ENCODE results near the gene ELOVL6.
"Not testable (repeated sequence)": the region's sequence is repeated elsewhere in the genome, so short reads cannot be mapped to it uniquely, and the experiment has no call there.

Gene ELOVL6, protein sequence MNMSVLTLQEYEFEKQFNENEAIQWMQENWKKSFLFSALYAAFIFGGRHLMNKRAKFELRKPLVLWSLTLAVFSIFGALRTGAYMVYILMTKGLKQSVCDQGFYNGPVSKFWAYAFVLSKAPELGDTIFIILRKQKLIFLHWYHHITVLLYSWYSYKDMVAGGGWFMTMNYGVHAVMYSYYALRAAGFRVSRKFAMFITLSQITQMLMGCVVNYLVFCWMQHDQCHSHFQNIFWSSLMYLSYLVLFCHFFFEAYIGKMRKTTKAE

DNA sequence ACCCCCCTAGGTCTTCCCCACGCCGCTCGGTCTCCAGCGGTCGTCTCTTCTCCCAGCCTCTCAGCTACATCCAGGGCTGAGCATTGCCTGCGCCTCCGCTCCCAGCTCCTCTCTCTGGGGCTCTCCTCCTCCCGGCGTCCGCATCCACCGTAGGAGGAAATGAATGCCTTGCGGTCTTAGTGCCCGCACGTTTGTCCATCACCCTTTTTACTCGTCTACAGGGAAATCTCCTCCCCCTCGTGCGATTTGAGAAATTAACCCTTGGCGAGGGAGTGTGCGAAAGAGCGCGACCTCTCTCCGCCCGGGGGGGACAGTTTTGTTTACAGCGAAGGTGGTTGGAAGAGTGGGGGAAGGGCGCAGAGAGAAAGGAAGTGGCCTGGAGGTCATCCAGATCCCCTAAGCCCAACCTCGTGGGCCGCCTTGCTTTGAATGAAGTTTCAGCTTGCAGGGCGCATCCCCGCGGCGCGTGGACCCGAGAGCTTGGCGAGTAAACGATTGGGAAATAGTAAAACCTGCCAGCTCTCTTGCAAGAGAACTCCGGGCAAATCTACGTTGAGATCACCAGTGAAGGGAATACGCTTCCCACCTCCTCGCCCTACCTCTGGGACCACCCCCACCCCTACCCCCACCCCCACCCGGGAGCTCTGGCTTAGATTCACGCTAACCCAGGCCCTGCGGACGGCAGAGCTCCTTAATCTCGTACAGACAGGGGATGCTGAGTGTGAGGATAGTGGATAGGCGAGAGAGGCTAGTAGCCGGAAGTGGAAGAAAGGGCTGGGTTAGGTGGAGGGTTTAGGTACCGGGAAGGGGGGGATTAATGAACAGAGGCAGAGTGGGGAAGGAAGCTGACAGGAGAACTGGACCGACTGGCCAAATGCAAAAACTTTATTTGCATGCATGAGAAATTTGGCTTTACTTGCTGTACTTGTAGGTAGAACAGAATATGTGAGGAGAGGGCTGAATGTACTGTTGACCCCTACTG is at the start of gene ELOVL6:
Gene ELOVL6, minus strand, starts transcription at position 181 of the 982 bp plus-strand sequence. CDS start 280 bp downstream, outside the sequence.
- peak within 1 kb of the TSS; percentile 92 for H3K4me3 ChIP-seq (ENCODE audit: low read depth, low read length)

DNA sequence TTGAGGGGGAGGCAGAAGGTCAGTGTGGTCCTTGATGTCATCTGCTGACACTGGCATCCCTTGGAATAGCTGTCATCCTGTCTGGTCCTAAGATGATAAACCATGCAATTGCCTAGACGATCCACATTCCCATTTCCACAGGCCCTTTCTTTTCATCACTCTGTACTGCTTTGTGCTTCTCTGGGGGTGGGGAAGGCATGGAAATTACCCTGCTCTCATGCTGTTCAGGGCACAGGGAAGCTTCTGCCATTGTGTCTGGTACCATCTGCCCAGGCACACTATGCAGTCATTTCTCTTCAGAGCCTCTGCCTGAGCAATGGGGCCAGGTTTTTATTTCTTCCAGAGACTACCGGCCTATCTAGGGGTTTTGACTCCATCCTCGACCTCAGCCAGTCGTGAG is 49.7 kb upstream of the ELOVL6 start:
- H3K4me3 ChIP-seq (ENCODE audit: low read depth, low read length): no peak overlapping the region

DNA sequence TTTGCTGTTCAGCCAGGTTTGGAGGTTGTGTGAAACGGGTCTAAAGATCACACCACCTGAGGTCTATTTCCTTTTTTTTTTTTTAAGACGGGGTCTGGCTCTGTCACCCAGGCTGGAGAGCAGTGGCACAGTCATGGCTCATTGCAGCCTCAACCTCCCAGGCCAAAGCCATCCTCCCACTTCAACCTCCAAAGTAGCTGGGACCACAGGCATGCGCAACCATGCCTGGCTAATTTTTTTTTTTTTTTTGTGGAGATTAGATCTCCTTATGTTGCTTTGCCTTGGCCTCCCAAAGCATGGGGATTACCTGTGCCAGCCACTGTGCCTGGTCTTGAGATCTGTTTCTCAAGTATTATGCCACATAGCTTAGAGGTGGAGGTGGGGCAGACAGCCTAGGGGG is 49.2 kb upstream of the ELOVL6 start:
- H3K4me3 ChIP-seq (ENCODE audit: low read depth, low read length): no peak overlapping the region

DNA sequence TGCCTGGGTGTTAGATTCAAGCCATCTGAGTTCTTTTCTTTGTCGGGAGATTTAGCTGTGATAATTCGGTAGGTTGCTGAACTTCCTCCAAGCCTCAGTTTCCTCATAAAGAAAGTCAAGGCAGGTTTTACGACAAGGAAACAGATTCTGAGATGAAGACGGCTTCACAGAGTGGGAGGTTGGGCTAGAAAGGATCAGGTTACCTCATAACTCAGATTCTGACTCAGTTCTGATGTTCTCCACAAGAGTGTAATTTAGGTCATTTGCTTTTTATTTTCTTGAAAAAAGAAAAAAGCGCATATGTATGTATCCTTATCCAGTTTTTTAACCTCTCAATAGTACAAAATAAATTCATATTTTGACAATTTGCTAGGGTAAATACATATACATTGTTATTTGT is 47.2 kb upstream of the ELOVL6 start:
- H3K4me3 ChIP-seq (ENCODE audit: low read depth, low read length): no peak overlapping the region

DNA sequence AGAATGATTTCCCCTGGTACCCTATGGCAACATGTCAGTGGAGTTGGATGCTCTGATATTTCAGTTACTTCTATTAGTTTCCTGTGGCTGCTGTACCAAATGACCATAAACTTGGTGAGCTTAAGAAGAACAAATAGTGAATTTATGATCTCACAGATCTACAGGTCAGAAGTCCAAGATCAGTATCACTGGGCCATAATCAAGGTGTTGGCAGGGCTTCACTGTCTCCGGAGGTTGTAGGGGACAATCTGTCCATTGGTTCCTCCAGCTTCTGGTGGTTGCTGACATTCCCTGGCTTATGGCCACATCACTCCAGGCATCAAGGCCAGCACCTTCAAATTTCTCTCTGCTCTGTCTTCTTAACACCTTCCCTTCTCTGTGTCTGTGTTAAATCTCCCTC is 37.9 kb upstream of the ELOVL6 start:
- H3K4me3 ChIP-seq (ENCODE audit: low read depth, low read length): no peak overlapping the region

DNA sequence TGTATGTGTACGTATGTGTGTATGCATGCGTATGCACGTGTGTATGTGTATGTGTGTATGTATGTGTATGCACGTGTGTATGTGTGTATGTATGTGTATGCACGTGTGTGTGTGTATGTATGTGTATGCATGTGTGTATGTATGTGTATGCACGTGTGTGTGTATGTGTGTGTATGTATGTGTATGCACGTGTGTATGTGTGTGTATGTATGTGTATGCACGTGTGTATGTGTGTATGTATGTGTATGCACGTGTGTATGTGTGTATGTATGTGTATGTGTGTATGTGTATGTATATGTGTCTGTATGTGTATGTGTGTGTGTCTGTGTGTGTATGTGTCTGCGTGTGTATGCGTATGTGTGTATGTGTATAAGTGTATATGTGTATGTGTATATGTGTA is 35.2 kb upstream of the ELOVL6 start:
- not testable (repeated sequence) for H3K4me3 ChIP-seq (ENCODE audit: low read depth, low read length)

DNA sequence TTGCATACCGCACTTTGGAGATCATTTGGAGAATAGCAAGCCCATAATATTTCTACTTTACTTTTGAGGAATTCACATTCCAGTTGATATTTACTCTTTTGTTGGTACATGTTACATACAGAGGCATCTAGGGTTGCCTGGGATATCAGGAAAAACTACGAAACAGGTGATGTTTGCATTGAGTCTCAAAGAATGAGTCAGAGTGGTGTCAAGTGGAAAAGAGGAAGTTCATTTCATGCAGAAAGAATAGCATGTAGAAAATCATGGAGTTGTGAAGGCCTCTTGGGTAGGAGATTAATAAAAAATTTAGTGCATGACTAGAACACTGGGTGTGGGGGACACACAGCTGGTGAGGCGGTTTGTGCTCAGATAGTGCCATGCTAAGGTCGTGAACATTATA is 33.5 kb upstream of the ELOVL6 start:
- H3K4me3 ChIP-seq (ENCODE audit: low read depth, low read length): no peak overlapping the region

DNA sequence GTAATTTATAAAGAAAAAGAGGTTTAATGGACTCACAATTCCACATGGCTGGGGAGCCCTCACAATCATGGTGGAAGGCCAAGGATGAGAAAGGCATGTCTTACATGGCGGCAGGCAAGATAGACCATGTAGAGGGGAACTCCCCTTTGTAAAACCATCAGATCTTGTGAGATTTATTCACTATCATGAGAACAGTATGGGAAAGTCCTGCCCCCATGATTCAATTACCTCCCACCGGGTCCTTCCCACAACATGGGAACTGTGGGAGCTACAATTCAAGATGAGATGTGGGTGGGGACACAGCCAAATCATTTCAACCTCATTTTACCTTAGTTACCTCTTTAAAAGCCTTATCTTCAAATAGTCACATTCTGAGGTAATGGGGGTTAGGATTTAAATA is 30.9 kb upstream of the ELOVL6 start:
- no peak overlapping the region for H3K4me3 ChIP-seq (ENCODE audit: low read depth, low read length)

DNA sequence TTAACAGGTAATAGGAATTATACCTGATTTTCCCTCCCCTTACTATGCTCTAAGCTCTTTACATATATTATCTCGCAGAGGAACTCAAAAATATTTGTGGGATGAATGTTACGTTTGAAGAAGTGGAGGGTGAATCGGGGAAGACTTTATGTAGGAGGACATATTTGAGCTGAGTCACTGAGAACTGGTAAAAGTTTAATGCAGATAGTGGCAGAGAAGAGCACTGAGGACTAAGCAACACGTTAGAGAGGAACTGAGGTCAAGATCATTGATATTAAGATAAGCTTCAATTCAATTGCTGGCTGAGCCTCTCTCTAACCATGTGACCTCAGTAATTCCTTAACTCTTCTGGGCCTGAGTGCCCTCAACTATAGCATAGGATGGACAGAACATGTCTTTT is 26.4 kb upstream of the ELOVL6 start:
- no peak overlapping the region for H3K4me3 ChIP-seq (ENCODE audit: low read depth, low read length)

DNA sequence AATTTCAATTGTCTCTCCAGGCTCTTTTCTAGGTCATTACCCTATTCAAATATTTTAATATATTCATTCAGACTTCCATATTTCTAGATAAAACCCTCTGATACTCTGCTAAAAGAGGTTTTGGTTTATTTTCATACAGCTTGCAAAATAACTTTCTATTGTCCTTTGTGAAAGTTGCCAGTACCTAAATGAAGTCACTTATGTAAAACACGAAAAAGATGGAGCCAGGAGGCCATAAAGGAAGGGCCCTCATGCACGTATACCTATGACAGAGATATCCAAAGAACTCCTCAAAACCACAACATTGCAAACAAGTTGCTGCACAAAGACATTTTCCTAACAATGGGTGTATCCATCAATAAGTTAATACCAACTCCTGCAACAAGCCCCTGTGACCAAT is 25.7 kb upstream of the ELOVL6 start:
- H3K4me3 ChIP-seq (ENCODE audit: low read depth, low read length): no peak overlapping the region

DNA sequence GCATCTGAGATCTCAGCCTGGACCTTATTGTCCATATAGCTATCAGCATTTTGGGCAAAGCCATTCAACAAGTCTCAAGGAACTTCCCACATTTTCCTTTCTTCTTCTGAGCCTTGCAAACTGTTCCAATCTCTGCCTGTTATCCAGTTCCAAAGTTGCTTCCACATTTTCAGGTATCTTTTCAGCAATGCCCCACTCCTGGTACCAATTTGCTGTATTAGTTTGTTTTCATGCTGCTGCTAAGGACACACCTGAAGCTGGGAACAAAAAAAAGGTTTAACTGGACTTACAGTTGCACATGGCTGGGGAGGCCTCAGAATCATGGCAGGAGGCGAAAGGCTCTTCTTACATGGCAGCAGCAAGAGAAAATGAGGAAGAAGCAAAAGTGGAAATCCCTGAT is 20.5 kb upstream of the ELOVL6 start:
- H3K4me3 ChIP-seq (ENCODE audit: low read depth, low read length): not testable (repeated sequence)

DNA sequence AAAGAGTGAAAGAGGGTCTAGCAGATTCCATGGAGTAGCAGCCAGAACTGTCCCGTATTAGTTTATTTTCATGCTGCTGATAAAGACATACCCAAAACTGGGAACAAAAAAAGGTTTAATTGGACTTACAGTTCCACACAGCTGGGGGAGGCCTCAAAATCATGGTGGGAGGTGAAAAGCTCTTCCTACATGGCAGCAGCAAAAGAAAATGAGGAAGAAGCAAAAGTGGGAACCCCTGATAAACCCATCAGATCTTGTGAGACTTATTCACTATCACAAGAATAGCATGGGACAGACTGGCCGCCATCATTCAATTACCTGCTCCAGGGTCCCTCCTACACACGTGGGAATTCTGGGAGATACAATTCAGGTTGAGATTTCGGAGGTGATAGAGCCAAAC is 18.8 kb upstream of the ELOVL6 start:
- not testable (repeated sequence) for H3K4me3 ChIP-seq (ENCODE audit: low read depth, low read length)

DNA sequence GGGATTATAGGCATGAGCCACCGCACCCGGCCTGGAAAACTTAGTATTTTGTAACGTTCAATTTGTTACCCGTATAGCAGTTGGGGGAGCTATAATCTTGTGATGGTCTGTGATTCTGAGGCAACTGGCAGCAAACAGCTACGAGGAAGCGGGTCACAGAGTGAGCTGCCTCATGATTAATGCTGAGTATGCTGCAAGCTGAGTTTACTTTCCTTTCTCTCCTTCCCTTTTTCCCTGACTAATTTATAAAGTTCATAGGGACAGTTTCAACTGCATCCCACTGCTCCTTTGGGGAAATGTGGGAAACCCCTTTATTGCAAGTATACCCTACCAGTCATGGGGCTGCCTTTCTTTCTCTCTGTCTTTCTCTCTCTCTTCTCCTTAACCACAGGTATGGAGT is 17.7 kb upstream of the ELOVL6 start:
- H3K4me3 ChIP-seq (ENCODE audit: low read depth, low read length): no peak overlapping the region

DNA sequence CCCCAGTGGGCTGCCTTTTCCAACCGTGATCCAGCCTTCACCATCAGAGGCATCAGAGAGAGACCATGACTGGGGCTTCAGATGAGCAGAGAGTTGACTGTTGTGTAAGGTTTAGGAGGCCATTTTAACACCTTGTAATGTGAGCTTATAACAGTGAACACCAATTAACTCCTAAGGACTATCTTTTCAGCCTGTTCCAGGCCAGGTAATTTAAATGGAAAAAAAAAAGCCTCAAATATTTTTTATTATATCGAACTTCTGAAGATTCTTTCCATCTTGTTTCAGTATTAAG is 13.3 kb upstream of the ELOVL6 start:
- H3K4me3 ChIP-seq (ENCODE audit: low read depth, low read length): no peak overlapping the region

DNA sequence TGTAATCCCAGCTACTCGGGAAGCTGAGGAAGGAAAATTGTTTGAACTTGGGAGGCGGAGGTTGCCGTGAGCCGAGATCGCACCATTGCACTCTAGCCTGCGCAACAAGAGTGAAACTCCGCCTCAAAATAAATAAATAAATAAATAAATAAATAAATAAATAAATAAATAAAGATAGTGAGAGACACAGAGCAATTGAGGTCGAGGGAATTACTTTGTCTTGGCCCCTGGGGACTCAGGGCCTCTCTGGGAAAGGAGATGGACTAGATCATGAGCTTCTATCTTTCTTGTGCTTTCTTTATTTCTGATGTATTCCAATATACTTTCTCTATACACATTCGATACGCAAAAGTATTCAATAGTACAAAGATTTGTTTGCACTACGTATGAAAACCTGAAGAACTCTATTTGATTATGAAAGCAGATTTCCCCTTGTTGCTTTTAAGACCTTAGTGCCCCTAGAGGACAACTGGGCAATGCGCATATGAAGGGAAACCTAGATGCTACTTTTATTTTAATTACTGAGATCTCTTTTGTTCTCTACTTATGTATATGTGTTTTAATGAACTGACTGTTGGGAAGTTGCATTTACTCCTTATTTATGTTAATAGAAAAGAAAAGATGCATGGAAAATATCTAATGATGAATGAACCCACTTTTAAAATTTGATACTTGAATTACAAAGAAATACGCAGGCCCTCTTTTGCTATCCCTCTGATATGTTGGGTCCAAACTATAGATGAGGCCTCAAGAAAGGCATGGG is 12.8 kb upstream of the ELOVL6 start:
- no peak overlapping the region for H3K4me3 ChIP-seq (ENCODE audit: low read depth, low read length)

DNA sequence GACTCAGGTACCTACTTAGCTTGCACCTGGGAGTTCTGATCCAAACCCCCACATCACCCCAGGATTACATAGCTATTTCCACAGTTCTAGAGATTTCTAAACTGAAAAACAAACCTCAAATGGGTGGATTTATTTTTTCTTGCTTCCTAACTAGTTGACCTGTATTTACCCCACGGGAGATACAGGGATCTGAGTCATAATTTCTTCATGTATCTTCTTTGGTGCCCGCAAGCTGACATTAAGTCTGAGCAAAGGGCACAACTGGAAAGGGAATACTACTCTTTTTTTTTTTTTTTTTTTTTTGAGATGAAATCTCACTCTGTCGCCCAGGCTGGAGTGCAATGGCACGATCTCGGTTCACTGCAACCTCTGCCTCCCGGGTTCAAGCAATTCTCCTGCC is 10.0 kb upstream of the ELOVL6 start:
- no peak overlapping the region for H3K4me3 ChIP-seq (ENCODE audit: low read depth, low read length)

DNA sequence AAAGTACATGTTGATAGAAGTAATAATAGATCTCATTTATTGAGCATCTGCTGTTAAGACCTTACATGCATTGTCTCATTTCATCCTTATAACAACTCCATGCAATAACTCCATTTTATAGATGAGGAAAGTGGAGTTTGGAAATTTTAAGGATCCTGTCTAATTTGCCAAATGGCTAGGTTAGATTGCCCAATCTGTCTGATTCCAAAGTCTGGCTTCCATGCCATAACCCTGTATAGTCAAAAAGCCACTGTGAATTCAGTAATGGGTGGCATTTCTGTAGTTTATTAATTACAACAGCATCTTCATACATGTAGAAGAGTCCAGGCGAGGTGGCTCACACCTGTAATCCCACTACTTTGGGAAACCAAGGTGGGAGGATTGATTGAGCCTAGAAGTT is 8.8 kb upstream of the ELOVL6 start:
- no peak overlapping the region for H3K4me3 ChIP-seq (ENCODE audit: low read depth, low read length)

DNA sequence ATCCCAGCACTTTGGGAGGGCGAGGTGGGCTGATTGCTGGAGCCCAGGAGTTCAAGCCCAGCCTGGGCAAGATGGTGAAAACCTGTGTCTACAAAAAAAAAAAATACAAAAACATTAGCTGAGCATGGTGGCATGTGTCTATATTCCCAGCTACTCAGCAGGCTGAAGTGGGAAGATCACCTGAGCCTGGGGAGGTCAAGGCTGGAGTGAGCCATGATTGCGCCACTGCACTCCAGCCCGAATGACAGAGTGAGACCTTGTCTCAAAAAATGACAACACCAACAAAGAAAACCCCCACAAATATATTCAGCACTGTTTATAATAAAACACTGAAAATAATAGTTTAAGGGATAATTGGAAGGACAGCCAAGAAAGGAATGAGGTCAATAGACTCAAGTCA is 3.6 kb upstream of the ELOVL6 start:
- H3K4me3 ChIP-seq (ENCODE audit: low read depth, low read length): no peak overlapping the region

DNA sequence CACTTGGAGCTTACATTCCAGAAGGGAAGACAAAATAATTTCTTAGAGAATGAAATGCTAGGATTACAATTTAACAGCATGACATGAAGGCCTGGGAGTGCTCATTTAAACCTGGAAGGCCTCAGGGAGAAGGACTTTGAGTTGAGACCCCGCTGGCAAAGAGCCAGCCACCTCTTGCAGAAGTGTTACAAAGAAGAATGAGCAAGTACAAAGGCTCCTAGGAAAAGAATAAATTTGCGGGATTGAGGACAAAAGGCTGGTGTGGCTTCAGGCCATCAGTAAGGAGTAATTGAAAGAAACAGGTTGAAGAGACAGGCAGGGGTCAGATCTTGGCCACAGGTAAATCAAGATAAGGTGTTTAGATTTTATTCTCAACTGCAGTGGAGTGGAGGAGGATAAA is 3.1 kb upstream of the ELOVL6 start:
- H3K4me3 ChIP-seq (ENCODE audit: low read depth, low read length): no peak overlapping the region

DNA sequence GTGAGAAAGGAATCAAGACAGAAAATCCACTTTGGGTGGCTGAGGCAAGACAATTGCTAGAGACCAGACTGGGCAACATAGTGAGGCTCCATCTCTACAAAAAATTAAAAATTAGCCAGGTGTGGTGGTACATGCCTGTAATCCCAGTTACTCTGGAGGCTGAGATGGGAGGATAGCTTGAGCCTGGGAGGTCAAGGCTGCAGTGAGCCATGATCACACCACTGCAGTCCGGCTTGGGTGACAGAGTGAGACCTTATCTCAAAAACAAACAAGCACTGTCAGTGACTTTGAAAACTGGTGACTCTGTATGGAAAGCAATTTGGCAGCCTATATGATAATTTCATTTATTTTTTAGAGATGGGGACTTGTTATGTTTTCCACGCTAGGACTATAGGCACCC is 2.3 kb upstream of the ELOVL6 start:
- H3K4me3 ChIP-seq (ENCODE audit: low read depth, low read length): no peak overlapping the region

DNA sequence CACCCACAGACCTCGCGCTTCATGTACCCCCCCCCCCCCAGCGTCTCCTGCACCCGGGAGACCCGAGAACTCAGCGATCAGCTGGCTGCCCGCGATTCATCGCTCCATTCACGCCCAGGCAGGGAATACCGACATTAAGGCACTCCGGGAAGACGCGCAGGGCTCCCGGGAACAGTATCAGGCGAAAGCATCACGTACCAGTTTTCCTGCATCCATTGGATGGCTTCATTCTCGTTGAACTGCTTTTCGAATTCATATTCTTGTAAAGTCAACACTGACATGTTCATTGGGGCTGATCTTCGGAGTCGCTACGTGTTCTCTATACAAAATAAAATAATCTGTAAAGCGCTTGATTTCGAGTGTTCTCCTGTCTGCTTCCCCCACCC is 373 bp downstream of the ELOVL6 start:
- peak overlapping the region; percentile 92 for H3K4me3 ChIP-seq (ENCODE audit: low read depth, low read length)

DNA sequence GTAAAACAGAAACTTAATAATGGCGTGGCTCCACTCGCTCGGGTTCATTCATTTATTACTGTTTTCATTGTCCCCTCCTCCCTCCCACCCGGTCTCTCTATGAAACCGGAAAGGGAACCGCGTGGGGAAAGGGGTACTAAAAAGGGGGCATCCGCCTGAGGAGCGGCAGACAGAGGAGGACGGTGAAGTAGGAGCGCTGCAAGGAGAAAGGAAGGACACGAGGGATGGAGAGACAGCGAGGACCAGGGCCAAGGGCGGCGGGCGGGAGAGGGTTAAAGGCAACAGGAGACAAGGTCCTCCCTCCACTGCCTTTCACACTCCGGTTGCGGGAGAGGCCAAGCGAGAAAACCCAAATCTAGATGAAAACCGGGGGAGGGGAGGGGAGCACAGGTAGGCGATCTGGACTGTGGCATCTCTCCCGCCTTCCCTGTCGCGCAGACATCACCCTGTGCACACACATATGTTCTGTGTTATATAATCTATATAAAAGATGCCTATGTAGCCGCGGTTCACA is 829 bp downstream of the ELOVL6 start:
- H3K4me3 ChIP-seq (ENCODE audit: low read depth, low read length): peak overlapping the region; percentile 92

Data from iPS-11a (cell line).